Mesenteric fat pad (tissue), 1 donor: Measurements from ENCODE around the gene UBA5. TPM values are rescaled to one million over a fixed set of nuclear protein-coding genes. Genes with fewer than 3 reads are reported as not detected.
A peak's percentile ranks its signal among the peaks of the same experiment; 100 is the strongest.

Source experiments
- DNase-seq: peaks from one replicate; pipeline ENCODE4 v3.0.0-alpha.2; 2020; ENCODE audit warnings: low spot score
- total RNA-seq: library from RNA; stranded (reverse); fragmentation: NEBNext Ultra II Directional; extraction: Animal tissue kit (Norgen Biotek cat#: 25700); gene quantifications from one replicate; pipeline ENCODE4 v1.2.1, GENCODE V29; 2021
- donor health status: DM: yes; HTN: yes; CAD: no.

The UBA5 gene
- total RNA-seq, 1 donor from 2014 or later = 29.7 TPM

DNA sequence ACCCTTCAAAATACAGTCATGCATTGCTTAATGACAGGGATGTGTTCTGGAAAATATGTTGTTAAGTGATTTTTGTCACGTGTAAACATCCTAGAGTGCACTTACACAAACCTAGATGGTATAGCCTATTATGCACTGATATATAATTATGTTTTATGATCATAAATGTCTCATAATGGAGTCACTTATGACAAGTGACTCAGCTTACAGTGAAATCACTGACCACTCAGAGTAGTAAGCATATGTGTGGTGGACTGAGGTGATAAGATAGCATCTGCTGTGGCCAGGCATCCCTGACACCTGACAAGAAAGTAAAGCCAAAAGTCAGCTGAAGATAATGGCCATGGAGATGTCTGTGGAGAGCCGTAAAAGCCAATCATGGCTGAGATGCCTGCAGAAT, 5.9 kb upstream of the UBA5 start:
- DNase-seq = no peak

- DNase-seq = no peak
These were observed 5.4 kb upstream of the UBA5 start for GRCh38 chr3:132654721-132655120.

GRCh38 chr3:132655471-132655870, 4.7 kb upstream of the UBA5 start:
- no peak for DNase-seq

- DNase-seq = no peak
These were observed 2.0 kb upstream of the UBA5 start for GRCh38 chr3:132657869-132658747.

- no peak for DNase-seq
These were observed 1.1 kb upstream of the UBA5 start for GRCh38 chr3:132659000-132659364.

DNA sequence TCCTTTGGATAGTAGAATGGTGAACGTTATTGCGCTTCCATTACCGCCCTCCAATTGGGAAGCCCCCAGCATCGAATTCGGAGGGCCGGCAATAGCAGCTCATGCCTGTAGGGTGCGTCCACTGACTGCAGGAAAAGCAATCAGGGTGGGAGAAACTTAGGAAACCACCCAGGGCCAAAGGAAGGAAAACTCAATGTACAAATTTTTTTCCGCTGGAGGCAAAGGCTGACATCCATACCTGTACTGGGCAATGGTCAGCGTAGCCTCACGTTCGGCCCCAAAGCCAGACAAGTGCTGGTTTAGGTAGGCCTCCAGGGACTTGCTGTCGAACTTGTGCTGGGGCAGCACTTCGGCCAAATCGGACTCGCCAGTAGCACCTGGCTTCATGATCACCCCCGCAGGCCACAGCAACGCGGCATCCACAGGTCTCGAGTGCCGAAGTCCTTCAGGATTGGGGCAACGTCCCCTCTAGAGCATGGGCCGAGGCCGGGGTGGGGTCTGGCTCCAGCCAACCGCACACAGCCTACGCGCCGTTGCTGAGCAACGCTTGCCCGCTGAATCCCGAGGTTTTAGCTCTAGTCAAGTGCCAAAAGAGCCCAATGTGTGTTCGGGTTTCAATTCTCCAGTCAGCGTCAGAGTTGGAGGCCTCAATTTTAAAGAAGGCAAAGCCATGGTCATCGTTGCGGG, 621 bp upstream of the UBA5 start, which contains the start of gene ACAD11:
Gene ACAD11 (minus strand): TSS at position 445 of the 687 bp plus-strand sequence. CDS start 58 bp downstream, at position 387.
- peak; percentile 91 for DNase-seq

DNA sequence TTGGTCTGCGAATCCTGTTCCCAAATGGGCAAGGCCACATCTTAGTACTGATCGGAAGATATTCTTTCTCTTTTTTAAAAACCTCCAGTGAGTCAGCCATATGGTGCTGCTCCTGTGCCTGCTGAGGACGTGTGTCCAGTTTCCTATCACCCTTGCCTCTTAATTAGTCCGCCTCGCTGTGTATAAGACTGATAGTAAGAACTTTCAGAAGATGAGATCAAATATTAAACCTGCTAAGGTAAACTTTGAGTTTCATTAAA, 612 bp downstream of the UBA5 start:
- DNase-seq = no peak

DNA sequence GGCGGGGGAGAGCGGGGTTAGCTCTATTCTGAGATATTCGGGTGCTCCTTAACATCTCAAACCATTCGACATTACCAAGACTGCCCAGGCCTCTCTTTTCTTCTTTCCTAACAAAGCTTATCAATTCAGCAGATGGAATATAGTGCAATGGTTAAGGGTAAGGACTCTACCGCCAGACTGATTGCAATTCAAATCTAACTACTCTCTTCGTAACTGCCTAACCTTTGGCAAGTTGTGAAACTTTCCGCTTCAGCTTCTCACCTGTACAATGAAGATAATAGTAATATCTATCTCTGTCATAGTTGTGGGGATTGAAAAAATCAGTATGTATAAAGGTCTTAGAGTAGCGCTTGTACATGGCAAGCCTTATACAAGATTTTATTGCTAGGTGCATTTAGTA, 972 bp downstream of the UBA5 start:
- DNase-seq = no peak

GRCh38 chr3:132662212-132662611, 2.1 kb downstream of the UBA5 start:
- DNase-seq = no peak

DNA sequence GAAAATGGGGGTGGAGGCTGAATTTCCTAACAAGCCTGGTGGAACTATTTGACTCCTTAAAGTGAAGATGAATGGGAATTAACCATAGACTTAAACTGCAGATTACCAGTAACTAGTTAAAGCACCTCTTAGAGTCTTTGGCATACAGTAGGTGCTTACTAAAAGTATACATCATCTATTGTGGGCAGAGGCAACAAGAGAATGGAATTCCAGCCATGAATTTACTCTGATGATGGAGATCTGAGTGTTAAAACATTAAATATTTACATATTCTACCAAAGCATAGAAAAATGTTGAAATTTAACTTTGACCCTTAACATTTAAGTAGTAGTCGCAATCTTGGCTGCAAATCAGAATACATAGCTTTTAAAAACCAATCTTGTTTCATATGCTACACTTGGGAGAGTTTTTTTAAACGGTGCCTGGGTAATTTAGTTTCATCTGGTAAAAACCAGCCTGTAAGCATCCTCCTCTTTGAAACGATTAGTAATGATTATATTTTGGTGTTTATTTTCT, 5.2 kb downstream of the UBA5 start:
- no peak for DNase-seq

DNA sequence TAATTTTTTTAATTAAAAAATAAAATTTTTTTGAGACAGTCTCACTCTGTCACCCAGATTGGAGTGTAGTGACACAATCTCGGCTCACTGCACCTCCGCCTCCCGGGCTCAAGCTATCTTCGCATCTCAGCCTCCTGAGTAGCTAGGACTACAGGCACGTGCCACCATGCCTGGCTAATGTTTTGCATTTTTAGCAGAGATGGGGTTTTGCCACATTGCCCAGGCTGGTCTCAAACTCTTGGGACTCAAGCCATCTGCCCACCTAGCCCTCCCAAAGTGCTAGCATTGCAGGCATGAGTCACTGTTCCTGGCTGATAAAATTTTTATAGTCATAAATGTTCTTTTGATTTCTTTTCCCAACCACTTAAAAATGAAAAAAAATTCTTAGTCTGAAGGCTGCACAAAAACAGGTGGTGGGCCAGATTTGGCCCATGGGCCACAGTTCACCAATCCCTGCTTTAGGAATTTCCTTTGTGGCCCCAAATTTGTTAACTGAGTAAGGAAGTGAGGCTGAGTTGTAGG, 9.2 kb downstream of the UBA5 start:
- DNase-seq = no peak

GRCh38 chr3:132675408-132675807, 15.3 kb downstream of the UBA5 start:
- DNase-seq = no peak

DNA sequence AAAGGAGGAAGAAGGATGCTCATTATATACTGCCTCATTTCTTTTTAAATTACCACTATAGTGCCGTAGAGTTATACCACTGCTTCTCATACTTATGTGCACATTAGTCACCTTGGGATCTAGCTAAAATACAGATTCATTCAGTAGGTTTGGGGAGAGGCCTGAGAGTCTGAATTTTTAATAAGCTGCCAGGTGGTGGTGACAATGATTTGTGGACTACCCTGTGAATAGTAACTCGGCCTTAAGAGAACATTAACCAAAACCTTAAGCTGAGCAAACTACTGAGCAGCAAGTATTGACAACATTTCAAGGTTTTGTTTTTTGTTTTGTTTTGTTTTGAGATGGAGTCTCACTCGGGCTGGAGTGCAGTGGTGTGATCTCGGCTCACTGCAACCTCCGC, 19.8 kb downstream of the UBA5 start:
- no peak for DNase-seq

- DNase-seq = no peak
These were observed 21.3 kb downstream of the UBA5 start for GRCh38 chr3:132681421-132681820.

DNA sequence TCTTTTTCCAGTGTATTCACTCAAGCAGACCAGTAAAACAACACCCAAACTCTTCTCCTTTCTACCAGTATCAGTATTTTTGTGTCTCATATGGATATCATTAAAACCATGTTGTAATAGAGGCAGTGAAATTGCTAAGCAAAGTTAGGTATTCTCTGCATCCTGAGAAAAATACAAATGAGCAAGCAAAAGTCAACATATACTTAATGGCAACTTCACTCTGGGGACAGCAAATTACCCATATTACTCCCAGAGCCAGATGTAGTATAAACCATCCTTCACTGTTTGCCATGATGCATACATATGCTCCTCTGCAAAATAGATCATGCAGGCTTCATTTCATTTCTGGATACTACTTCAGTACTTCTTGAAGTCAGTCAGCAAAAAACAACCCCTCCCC, 22.1 kb downstream of the UBA5 start:
- DNase-seq = no peak

DNA sequence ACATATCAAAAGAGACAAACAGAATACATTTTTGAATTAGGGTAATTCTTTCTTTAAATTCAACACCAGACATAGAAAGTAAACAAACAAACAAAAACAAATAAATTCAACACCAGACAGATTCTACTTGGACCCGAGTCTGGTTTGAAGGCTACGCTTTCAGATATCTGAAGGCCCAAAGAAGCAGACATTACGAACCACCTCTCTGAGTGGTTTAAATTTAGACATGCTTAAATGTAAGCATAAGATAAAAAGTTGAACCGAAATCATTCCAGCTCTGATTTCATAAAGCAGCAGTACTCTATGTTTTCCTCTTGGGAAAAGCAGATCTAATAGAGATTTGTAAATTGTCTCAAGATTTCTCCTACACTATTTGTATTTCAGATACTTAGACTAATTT, 29.9 kb downstream of the UBA5 start:
- no peak for DNase-seq

DNA sequence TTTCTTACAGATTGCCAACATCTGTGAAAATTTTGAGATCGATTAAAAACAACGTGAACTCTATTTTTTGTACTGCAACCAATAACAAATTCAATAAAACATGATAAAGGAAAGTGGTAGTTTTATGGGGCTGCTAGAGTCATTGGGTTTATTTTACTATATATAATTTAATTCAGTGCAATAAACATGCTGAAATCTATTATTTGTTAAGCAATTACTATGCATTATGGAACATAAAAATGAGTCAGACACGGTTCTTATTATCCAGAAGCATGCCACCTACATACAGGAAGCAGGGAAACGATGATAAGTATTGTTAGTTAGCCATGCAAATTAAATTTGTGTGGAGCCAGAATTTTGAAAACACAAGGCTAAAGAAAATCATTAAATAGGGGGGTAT, 34.9 kb downstream of the UBA5 start:
- DNase-seq = no peak

- DNase-seq = no peak
These were observed 35.3 kb downstream of the UBA5 start for GRCh38 chr3:132695422-132695821.

GRCh38 chr3:132703733-132704132, 43.6 kb downstream of the UBA5 start:
- DNase-seq = no peak

DNA sequence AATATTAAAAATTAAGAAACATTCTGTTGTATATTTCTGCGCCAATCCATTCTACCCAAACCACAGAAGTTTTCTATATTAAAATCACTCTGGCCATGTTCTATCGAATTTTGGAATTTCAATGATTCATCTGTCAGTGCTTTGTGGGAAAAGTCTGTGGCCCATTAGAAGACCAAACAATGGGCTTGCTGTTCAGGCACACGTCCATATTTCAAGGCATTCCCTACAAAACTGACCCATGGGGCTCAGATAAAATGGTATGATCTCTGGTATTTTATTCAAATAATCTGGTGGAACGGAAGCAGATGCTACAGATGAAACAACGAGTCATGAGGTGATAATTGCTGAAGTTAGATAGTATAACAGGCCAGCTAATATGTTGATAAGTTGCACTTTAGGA, 49.6 kb downstream of the UBA5 start:
- DNase-seq = no peak

GRCh38 chr3:132710311-132710710, 50.2 kb downstream of the UBA5 start:
- DNase-seq = no peak

DNA sequence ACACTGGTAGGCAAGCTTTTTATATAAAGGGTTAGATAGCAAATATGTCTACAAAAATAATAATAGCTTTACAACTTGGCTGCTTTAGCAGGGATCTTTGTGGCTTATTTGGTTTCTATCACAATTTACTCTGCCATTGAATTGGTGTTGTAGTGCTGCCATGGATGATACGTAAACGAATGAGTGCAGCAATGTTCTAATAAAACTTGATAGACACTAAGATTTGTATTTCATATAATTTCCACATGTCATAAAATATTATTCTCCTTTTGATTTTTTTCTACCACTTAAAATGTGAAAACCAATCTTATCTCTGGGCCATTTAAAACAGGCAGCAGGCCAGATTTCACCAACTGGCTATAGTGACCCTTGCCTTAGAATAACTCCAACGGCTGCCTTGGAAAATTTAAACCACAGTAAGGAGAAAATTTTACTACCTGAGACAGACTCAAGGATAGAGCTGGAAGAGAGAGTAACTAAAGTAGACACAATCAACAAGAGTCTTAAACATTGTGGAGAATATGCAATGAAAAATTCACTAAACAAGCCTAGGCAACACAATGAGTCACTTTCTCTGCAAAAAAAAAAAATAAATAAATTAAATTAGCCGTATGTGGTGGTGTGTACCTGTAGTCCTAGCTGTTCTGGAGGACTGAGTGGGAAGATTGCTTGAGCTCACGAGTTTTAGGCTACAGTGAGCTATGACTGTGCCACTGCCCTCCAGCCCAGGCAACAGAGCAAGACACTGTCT, 54.0 kb downstream of the UBA5 start:
- DNase-seq = no peak
